ENCODE results near the gene MRO.

The MRO gene

GRCh38 chr18:50748243-50749229, 71.3 kb downstream of the MRO start:
- DNase-seq (ENCODE audit: low read depth in 2 of 3, low spot score in 1 of 3) = no peak

- DNase-seq (ENCODE audit: low read depth in 2 of 3, low spot score in 1 of 3) = no peak
These were observed 72.0 kb downstream of the MRO start for GRCh38 chr18:50747849-50748242.

GRCh38 chr18:50745945-50746344, 73.9 kb downstream of the MRO start:
- no peak for DNase-seq (ENCODE audit: low read depth in 2 of 3, low spot score in 1 of 3)

Measured in stimulated activated CD4-positive, alpha-beta T cell treated with anti-CD3 and anti-CD28 coated beads, Interleukin-12 subunit alpha, Interleukin-12 subunit beta, amount 100 ng/mL, for 48 hours (primary cell).